HEK293T (cell line): ENCODE measurements around the gene CBR3.

ENCODE experiments used
- CTBP1 ChIP-seq: fragments of 450-650 bp; IDR thresholded peaks from 2 replicates; pipeline ENCODE4 v1.6.1; 2016; ENCODE audit warnings: borderline replicate concordance
- FOXK2 ChIP-seq: fragments of 450-650 bp; IDR thresholded peaks from 2 replicates; pipeline ENCODE4 v1.6.1; 2016; ENCODE audit warnings: mild to moderate bottlenecking
- HDGF ChIP-seq: fragments of 450-650 bp; IDR thresholded peaks from 2 replicates; pipeline ENCODE4 v1.6.1; 2017; ENCODE audit warnings: antibody characterized with exemption, borderline replicate concordance
- SP1 ChIP-seq: fragments of 450-650 bp; IDR thresholded peaks from 2 replicates; pipeline ENCODE4 v1.6.1; 2017
- TARDBP ChIP-seq: fragments of 450-650 bp; IDR thresholded peaks from 2 replicates; pipeline ENCODE4 v1.6.1; 2016

GRCh38 chr21:36162631-36163030 lies 27.8 kb downstream of the CBR3 start:
- TF ChIP-seq HDGF (no peak), SP1 (no peak), FOXK2 (no peak), TARDBP (no peak), CTBP1 (no peak)
